Neural cell (in vitro differentiated cells): ENCODE results near the gene EML6.

Experiments
- CTCF ChIP-seq: fragments of 450-650 bp; IDR thresholded peaks from 2 replicates; pipeline ENCODE4 v1.5.1; 2014; ENCODE audit warnings: antibody characterized with exemption, mild to moderate bottlenecking, moderate library complexity; ENCODE audit not compliant: poor library complexity, severe bottlenecking
- EP300 ChIP-seq: fragments of 450-650 bp; conservative IDR thresholded peaks from 2 replicates; pipeline ENCODE4 v1.6.1; 2014; ENCODE audit warnings: antibody characterized with exemption, mild to moderate bottlenecking, moderate library complexity; ENCODE audit not compliant: poor library complexity, severe bottlenecking
- EZH2 ChIP-seq: fragments of 200-600, 300-800 bp; shearing (Covaris generic), sonication (generic); IDR thresholded peaks from 2 replicates; pipeline ENCODE4 v1.6.1; 2014; ENCODE audit warnings: antibody characterized with exemption, low read length, borderline replicate concordance, mild to moderate bottlenecking; ENCODE audit not compliant: insufficient read depth, poor library complexity, severe bottlenecking
- MXI1 ChIP-seq: fragments of 450-650 bp; conservative IDR thresholded peaks from 2 replicates; pipeline ENCODE4 v1.6.1; 2014; ENCODE audit warnings: antibody characterized with exemption, mild to moderate bottlenecking; ENCODE audit not compliant: poor library complexity, severe bottlenecking
- POLR2AphosphoS5 ChIP-seq: IDR thresholded peaks from 2 replicates; pipeline ENCODE4 v1.6.1; 2012
- RAD21 ChIP-seq: fragments of 450-650 bp; conservative IDR thresholded peaks from 2 replicates; pipeline ENCODE4 v1.6.1; 2014; ENCODE audit warnings: antibody characterized with exemption, mild to moderate bottlenecking, moderate library complexity
- REST ChIP-seq: IDR thresholded peaks from 2 replicates; pipeline ENCODE4 v1.6.1; 2012; ENCODE audit warnings: borderline replicate concordance
- TAF1 ChIP-seq: IDR thresholded peaks from 2 replicates; pipeline ENCODE4 v1.6.1; 2012; ENCODE audit warnings: low read depth

- TF ChIP-seq CTCF: no peak
- no peak for TF ChIP-seq RAD21
- no peak for TF ChIP-seq EZH2
- TF ChIP-seq MXI1: no peak
- no peak for TF ChIP-seq POLR2AphosphoS5
- no peak for TF ChIP-seq EP300
- TF ChIP-seq REST: no peak
- no peak for TF ChIP-seq TAF1
These were observed 86.8 kb downstream of the EML6 start for GRCh38 chr2:54810246-54810645.
